IMR-90 (cell line): ENCODE results near the gene ALX4. TPM values are rescaled to one million over a fixed set of nuclear protein-coding genes. Genes with fewer than 3 reads are reported as not detected.
A peak's percentile ranks its signal among the peaks of the same experiment; 100 is the strongest.

ENCODE experiments used
- ATAC-seq: fragments of 200-7000 bp; cut with Tn5 transposase; 2 replicates; pipeline ENCODE4 v1.9.1; 2020; ENCODE audit warnings: low read depth, mild to moderate bottlenecking, moderate library complexity
- BruUV-seq: library from RNA; stranded (reverse); fragments of 400-500 nt; replicated peaks from 2 replicates; lab custom pipeline; 2021; lab: Mats Ljungman, UMichigan
- CTCF ChIA-PET: fragments of 300-600 bp; formaldehyde crosslinking; extraction: SDS; loops from one replicate; lab custom pipeline; 2021; ENCODE audit warnings: antibody characterized with exemption; lab: Yijun Ruan, JAX
- POLR2A ChIA-PET: fragments of 300-600 bp; sonication (Branson Sonifier 250); formaldehyde crosslinking; loops from one replicate; lab custom pipeline; 2022; ENCODE audit warnings: antibody characterized with exemption; ENCODE audit not compliant: unreplicated experiment; lab: Charles Lee
- DNase-seq: peaks from one replicate; pipeline ENCODE4 v3.0.0; 2013
- H2AFZ ChIP-seq: replicated peaks from 2 replicates; pipeline ENCODE3; 2013; ENCODE audit warnings: low read length, mild to moderate bottlenecking; ENCODE audit not compliant: poor library complexity
- H2AK5ac ChIP-seq: 2 replicates; pipeline ENCODE4 v1.6.1; 2013; ENCODE audit warnings: low read depth, low read length, inconsistent platforms
- H2AK9ac ChIP-seq: replicated peaks from 2 replicates; pipeline ENCODE3; 2013; ENCODE audit warnings: mild to moderate bottlenecking, low read depth, low read length, moderate library complexity; ENCODE audit not compliant: poor library complexity
- H2BK120ac ChIP-seq: 2 replicates; pipeline ENCODE4 v1.6.1; 2013; ENCODE audit warnings: low read depth, low read length, inconsistent platforms
- H2BK15ac ChIP-seq: 3 replicates; pipeline ENCODE4 v1.6.1; 2013; ENCODE audit warnings: low read depth, low read length, inconsistent platforms
- H2BK20ac ChIP-seq: 2 replicates; pipeline ENCODE4 v1.6.1; 2013; ENCODE audit warnings: low read depth, mild to moderate bottlenecking, inconsistent platforms, low read length, moderate library complexity
- H2BK5ac ChIP-seq: 2 replicates; pipeline ENCODE4 v1.6.1; 2013; ENCODE audit warnings: mild to moderate bottlenecking, low read depth, low read length, inconsistent platforms; ENCODE audit not compliant: poor library complexity, severe bottlenecking
- H3K14ac ChIP-seq: replicated peaks from 2 replicates; pipeline ENCODE4 v1.6.1; 2013; ENCODE audit warnings: low read depth, low read length, inconsistent platforms
- H3K18ac ChIP-seq: 2 replicates; pipeline ENCODE4 v1.6.1; 2013; ENCODE audit warnings: low read depth, low read length, control low read depth
- H3K23ac ChIP-seq: 2 replicates; pipeline ENCODE4 v1.6.1; 2013; ENCODE audit warnings: low read depth, low read length, inconsistent platforms
- H3K27ac ChIP-seq: 2 replicates; pipeline ENCODE4 v1.5.1; 2013; ENCODE audit warnings: mild to moderate bottlenecking, control low read depth, low read length; ENCODE audit not compliant: insufficient read depth
- H3K27me3 ChIP-seq: 2 replicates; pipeline ENCODE4 v1.6.1; 2013; ENCODE audit warnings: low read length; ENCODE audit not compliant: control insufficient read depth, insufficient read depth
- H3K36me3 ChIP-seq: 2 replicates; pipeline ENCODE4 v1.6.1; 2013; ENCODE audit warnings: low read length, mixed read lengths; ENCODE audit not compliant: control insufficient read depth, insufficient read depth
- H3K4ac ChIP-seq: 2 replicates; pipeline ENCODE4 v1.6.1; 2013; ENCODE audit warnings: low read depth, low read length, inconsistent platforms
- H3K4me1 ChIP-seq: 2 replicates; pipeline ENCODE4 v1.6.1; 2013; ENCODE audit warnings: low read length, mixed read lengths; ENCODE audit not compliant: control insufficient read depth, insufficient read depth
- H3K4me2 ChIP-seq: 2 replicates; pipeline ENCODE4 v1.6.1; 2013; ENCODE audit warnings: low read depth, mild to moderate bottlenecking, control low read depth, low read length, moderate library complexity
- H3K4me3 ChIP-seq: 2 replicates; pipeline ENCODE4 v1.5.1; 2013; ENCODE audit warnings: low read depth, mild to moderate bottlenecking, control low read depth, low read length, moderate library complexity; ENCODE audit not compliant: insufficient read depth
- H3K56ac ChIP-seq: 2 replicates; pipeline ENCODE4 v1.6.1; 2013; ENCODE audit warnings: low read length, inconsistent platforms; ENCODE audit not compliant: insufficient read depth; ENCODE audit errors: extremely low read depth
- H3K79me1 ChIP-seq, 2 experiments: 2 replicates each; pipeline ENCODE4 v1.6.1; 2013; ENCODE audit warnings: low read length in 2 of 2, inconsistent platforms in 1 of 2, low read depth in 1 of 2
- H3K9ac ChIP-seq: 2 replicates; pipeline ENCODE4 v1.6.1; 2013; ENCODE audit warnings: low read depth, low read length, control low read depth
- H3K9me1 ChIP-seq: 2 replicates; pipeline ENCODE4 v1.6.1; 2013; ENCODE audit warnings: low read length, inconsistent platforms; ENCODE audit not compliant: insufficient read depth
- H3K9me3 ChIP-seq: 2 replicates; pipeline ENCODE4 v1.6.1; 2013; ENCODE audit warnings: low read length; ENCODE audit not compliant: control insufficient read depth, insufficient read depth
- H4K20me1 ChIP-seq: 2 replicates; pipeline ENCODE4 v1.6.1; 2013; ENCODE audit warnings: low read length, inconsistent platforms; ENCODE audit not compliant: insufficient read depth
- H4K5ac ChIP-seq: 2 replicates; pipeline ENCODE4 v1.6.1; 2013; ENCODE audit warnings: mild to moderate bottlenecking, low read depth, low read length, control low read depth
- H4K8ac ChIP-seq, 2 experiments: 2 replicates each; pipeline ENCODE4 v1.6.1; 2013; ENCODE audit warnings: low read depth in 2 of 2, low read length in 2 of 2, control low read depth in 1 of 2, inconsistent platforms in 1 of 2
- H4K91ac ChIP-seq: 2 replicates; pipeline ENCODE4 v1.6.1; 2013; ENCODE audit warnings: low read depth, low read length, inconsistent platforms; ENCODE audit not compliant: insufficient read depth
- MAFK ChIP-seq: IDR thresholded peaks from 2 replicates; pipeline ENCODE4 v1.6.1; 2012; ENCODE audit warnings: low read depth, low read length, improper control_type of control experiment
- SMC3 ChIP-seq: fragments of 150-350 bp; IDR thresholded peaks from 2 replicates; pipeline ENCODE4 v1.6.1; 2016; ENCODE audit warnings: low read depth, mild to moderate bottlenecking, antibody characterized with exemption, low read length, moderate library complexity
- WGBS, 2 experiments: methylation state at CpG; one replicate each; pipeline versions ENCODE4 v1.1.5 to v1.1.7; 2013; ENCODE audit warnings: missing lambda C conversion rate in 2 of 2; ENCODE audit not compliant: insufficient read length in 1 of 2; ENCODE audit errors: extremely low coverage in 2 of 2; 5-methylcytosine and 5-hydroxymethylcytosine counted together
- dilution Hi-C: fragments of 300-500 bp; cut with HindIII; formaldehyde crosslinking; loops from one replicate; pipeline ENCODE4 v1.14.3; 2018; ENCODE audit warnings: low sequenced_read_pairs; ENCODE audit not compliant: unreplicated experiment
- in situ Hi-C: fragments of 300-500 bp; cut with MboI; formaldehyde crosslinking; loops from 3 replicates; pipeline ENCODE4 v1.14.3; 2019; ENCODE audit warnings: low sequenced_read_pairs, inconsistent platforms, mixed read lengths
- intact Hi-C: fragments of 100-400 bp; cut with micrococcal nuclease; formaldehyde crosslinking; loops from 2 replicates; pipeline ENCODE4 v1.10.0; 2022
- polyA plus RNA-seq, 3 experiments: library from polyadenylated mRNA; depleted of rRNA; stranded (reverse); fragments of >200 nt; gene quantifications; 2 replicates each; pipeline ENCODE4 v1.2.3, GENCODE V29; 2012; ENCODE audit warnings: low replicate concordance in 1 of 3
- total RNA-seq: library from RNA; depleted of rRNA; stranded (reverse); fragments of >200 nt; gene quantifications from 2 replicates; pipeline ENCODE4 v1.2.3, GENCODE V29; 2012

Gene ALX4
- total and polyA plus RNA-seq, 2 of the 4 experiments (the other 2 are of a cell fraction), result not detected

GRCh38 chr11:44288133-44288526 is 21.8 kb downstream of the ALX4 start:
- Histone ChIP-seq H3K4ac (no peak overlapping the region), H2AFZ (no peak overlapping the region), H3K18ac (no peak overlapping the region), H4K20me1 (no peaks in the 10 kb centered on the region), H2BK15ac (no peak overlapping the region), H4K5ac (no peak overlapping the region), H3K56ac (no peak overlapping the region), H2BK20ac (no peak overlapping the region), H3K9me1 (no peaks in the 10 kb centered on the region), H3K36me3 (no peaks in the 10 kb centered on the region), H3K4me2 (no peak overlapping the region), H3K14ac (no peak overlapping the region), H2BK120ac (no peak overlapping the region), H3K9me3 (no peaks in the 10 kb centered on the region), H4K91ac (no peak overlapping the region), H3K23ac (no peak overlapping the region), H3K79me1 (no peaks in the 10 kb centered on the region), H3K27ac (no peak overlapping the region), H3K9ac (no peak overlapping the region), H3K27me3 (peaks cover 9% of the 10 kb centered on the region), H2AK9ac (no peak overlapping the region), H3K4me1 (0 out of 2 replicates have a peak, but pooled peaks cover 2% of the 10 kb centered on the region), H2BK5ac (no peak overlapping the region), H2AK5ac (no peak overlapping the region), H4K8ac (no peak overlapping the region), H3K4me3 (no peak overlapping the region)
- no TSS peak for BruUV-seq
- DNase-seq (no peak), ATAC-seq (no peak)
- dilution Hi-C loops, result no loop called here
- CTCF ChIA-PET, result interaction anchor here (0.6 kb wide), 1 partner anchor 176 kb away, joined by 3 read pairs; no protein-coding TSS in a partner anchor
- TF ChIP-seq SMC3 (no peak), MAFK (peak; percentile 32; the same call in 1 of the 2 replicates)
- WGBS, 2 experiments, result no CpG with 5 or more reads among the region's 3 CpGs
- POLR2A ChIA-PET, result no interaction called here
- intact Hi-C loops, result loop anchor here (5.0 kb wide), 1 partner anchor 156 kb away; no protein-coding TSS in a partner anchor
- in situ Hi-C loops, result loop anchor here (10.0 kb wide), 1 partner anchor 247 kb away; no protein-coding TSS in a partner anchor
